Upper lobe of right lung (tissue), 1 donor: ENCODE data around the gene PCNX2. TPM values are rescaled to one million over a fixed set of nuclear protein-coding genes. Genes with fewer than 3 reads are reported as not detected.

Source experiments
- ATAC-seq: fragments of 200-7000 bp; cut with Tn5 transposase; one replicate; pipeline ENCODE4 v1.9.1; 2020; ENCODE audit warnings: mild to moderate bottlenecking, moderate library complexity
- DNase-seq: peaks from one replicate; pipeline ENCODE4 v3.0.0-alpha.2; 2020
- H3K27ac ChIP-seq: fragments of 200-600 bp; one replicate; pipeline ENCODE4 v1.8.0; 2022
- H3K27me3 ChIP-seq: fragments of 200-600 bp; one replicate; pipeline ENCODE4 v1.8.0; 2022; ENCODE audit warnings: mild to moderate bottlenecking
- H3K36me3 ChIP-seq: fragments of 200-600 bp; one replicate; pipeline ENCODE4 v1.8.0; 2022
- H3K4me1 ChIP-seq: fragments of 200-600 bp; one replicate; pipeline ENCODE4 v1.8.0; 2022
- H3K4me3 ChIP-seq: fragments of 200-600 bp; one replicate; pipeline ENCODE4 v1.8.0; 2022; ENCODE audit warnings: mild to moderate bottlenecking
- H3K9me3 ChIP-seq: fragments of 200-600 bp; one replicate; pipeline ENCODE4 v1.8.0; 2022
- CTCF ChIP-seq: fragments of 200-600 bp; IDR thresholded peaks from one replicate; pipeline ENCODE4 v1.8.0; 2022; ENCODE audit warnings: antibody characterized with exemption
- intact Hi-C: fragments of 100-400 bp; cut with DNase I; formaldehyde crosslinking; loops from one replicate; pipeline ENCODE4 v1.11.0; 2022
- total RNA-seq: library from RNA; stranded (reverse); fragmentation: NEBNext Ultra II Directional; extraction: Animal tissue kit (Norgen Biotek cat#: 25700); gene quantifications from one replicate; pipeline ENCODE4 v1.2.1, GENCODE V29; 2021
- donor health status: DM: no; HTN: yes; CAD: no; lungs with severe emphysema.

The PCNX2 gene
- total RNA-seq, 1 donor from 2014 or later, result 6.8 TPM

DNA sequence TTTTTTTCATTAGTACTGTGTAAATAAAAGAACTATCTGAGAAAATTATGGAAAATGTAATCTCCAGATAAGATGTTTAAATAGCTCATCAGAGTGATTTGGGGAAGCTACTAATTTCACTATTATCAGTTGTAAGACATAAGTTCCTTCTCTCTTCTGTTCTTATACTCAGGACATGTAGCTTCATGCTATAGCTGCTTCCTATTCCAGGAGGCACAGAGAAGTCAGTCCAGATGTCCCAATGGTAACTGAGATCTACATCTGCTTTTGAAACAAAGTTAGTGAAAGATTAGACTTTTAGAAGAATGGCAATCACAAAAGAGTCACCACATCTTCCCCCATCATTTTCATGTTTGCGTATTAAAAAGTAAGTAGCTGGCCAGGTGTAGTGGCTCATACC lies 37.6 kb upstream of the PCNX2 start:
- intact Hi-C loops, result no loop called here
- H3K4me1 ChIP-seq, result peaks cover 6% of the 10 kb centered on the region
- no peak overlapping the region for H3K4me3 ChIP-seq
- no peak for TF ChIP-seq CTCF
- H3K9me3 ChIP-seq, result no peaks in the 10 kb centered on the region
- no peaks in the 10 kb centered on the region for H3K36me3 ChIP-seq
- DNase-seq (no peak), ATAC-seq (no peak)
- peaks cover 6% of the 10 kb centered on the region for H3K27me3 ChIP-seq
- H3K27ac ChIP-seq, result no peak overlapping the region

DNA sequence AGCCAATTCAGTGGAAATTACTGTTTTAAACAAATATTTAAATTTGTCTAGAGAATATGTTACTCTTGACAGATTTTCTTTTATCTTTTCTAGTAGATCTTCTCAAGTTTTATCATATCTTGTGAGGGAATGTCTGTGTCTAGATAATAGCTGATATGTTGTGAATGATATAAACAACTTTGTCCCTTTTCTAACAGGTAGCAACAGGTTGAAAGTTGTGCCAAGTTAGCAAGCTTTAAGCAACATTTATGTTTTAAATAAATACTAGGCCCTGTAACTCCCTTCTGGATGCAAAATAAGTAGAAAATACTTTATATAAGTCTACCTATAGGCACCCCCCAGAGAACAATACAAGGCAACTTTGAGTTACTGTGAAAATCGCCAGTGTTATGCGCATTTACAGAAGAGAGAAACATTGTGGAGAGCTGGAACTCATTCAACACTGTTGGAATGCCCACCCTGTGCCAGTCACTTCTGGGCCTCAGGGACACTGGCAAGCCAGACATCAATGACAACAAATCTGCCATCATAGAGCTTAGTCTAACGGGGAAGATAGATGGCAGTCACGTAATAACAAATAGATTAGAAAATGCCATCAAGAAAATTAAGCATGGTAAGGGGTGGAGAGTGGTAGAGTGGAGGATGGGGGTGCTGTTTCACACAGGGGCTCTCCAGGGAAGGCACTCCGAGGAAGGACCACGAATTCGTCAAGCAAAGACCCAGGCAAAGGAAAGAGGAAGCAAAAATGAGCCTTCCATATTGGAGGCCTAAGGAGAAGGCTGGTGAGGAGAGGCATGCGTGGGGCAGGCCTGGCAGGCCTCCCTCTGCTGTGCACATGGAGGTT lies 36.4 kb upstream of the PCNX2 start:
- Histone ChIP-seq H3K27me3 (peaks cover 6% of the 10 kb centered on the region), H3K9me3 (no peaks in the 10 kb centered on the region), H3K4me1 (peaks cover 6% of the 10 kb centered on the region), H3K27ac (no peak overlapping the region), H3K36me3 (no peaks in the 10 kb centered on the region), H3K4me3 (no peak overlapping the region)
- TF ChIP-seq CTCF, result no peak
- ATAC-seq (no peak), DNase-seq (no peak)
- intact Hi-C loops, result no loop called here

DNA sequence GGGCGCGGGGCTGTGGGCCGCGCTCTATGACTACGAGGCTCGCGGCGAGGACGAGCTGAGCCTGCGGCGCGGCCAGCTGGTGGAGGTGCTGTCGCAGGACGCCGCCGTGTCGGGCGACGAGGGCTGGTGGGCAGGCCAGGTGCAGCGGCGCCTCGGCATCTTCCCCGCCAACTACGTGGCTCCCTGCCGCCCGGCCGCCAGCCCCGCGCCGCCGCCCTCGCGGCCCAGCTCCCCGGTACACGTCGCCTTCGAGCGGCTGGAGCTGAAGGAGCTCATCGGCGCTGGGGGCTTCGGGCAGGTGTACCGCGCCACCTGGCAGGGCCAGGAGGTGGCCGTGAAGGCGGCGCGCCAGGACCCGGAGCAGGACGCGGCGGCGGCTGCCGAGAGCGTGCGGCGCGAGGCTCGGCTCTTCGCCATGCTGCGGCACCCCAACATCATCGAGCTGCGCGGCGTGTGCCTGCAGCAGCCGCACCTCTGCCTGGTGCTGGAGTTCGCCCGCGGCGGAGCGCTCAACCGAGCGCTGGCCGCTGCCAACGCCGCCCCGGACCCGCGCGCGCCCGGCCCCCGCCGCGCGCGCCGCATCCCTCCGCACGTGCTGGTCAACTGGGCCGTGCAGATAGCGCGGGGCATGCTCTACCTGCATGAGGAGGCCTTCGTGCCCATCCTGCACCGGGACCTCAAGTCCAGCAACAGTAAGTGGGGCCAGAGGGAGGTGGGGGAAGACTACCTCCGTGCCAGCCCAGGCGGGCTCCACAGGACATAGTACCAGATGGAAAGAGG lies 32.8 kb upstream of the PCNX2 start:
- Histone ChIP-seq H3K36me3 (no peaks in the 10 kb centered on the region), H3K9me3 (no peaks in the 10 kb centered on the region), H3K27ac (peak overlapping the region; percentile 80), H3K4me3 (peak overlapping the region; percentile 63), H3K4me1 (peaks cover 6% of the 10 kb centered on the region), H3K27me3 (peaks cover 6% of the 10 kb centered on the region)
- intact Hi-C loops, result no loop called here
- no peak for TF ChIP-seq CTCF
- peak; percentile 46 for ATAC-seq
- peak; percentile 78 for DNase-seq

DNA sequence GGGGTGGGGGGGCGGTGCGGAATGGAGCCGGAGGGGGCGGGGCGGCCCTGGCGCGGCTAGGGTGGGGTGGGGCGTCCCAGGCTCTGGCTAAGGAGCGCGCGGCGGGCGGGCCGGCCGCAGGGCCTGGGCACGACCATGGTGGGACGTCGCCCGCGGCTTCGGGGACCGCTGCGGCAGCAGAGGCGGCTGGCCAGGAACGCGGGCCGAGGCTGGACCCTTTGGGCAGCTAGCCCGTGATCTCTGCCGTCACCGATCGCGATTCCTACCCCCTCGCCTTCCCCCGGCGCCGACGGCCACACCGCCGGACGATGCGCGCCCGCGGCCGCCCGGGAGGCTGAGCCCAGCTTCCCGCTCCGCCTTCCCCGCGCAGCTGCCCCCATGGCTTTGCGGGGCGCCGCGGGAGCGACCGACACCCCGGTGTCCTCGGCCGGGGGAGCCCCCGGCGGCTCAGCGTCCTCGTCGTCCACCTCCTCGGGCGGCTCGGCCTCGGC lies 32.2 kb upstream of the PCNX2 start, which contains the start of gene MAP3K21:
Gene MAP3K21 (plus strand): TSS at position 74 of the 491 bp plus-strand sequence. CDS start 305 bp downstream, at position 379.
- intact Hi-C loops, result no loop called here
- Histone ChIP-seq H3K36me3 (no peaks in the 10 kb centered on the region), H3K9me3 (no peaks in the 10 kb centered on the region), H3K4me3 (peak within 1 kb of the TSS; percentile 63), H3K27me3 (peaks cover 6% of the 10 kb centered on the region), H3K4me1 (peaks cover 6% of the 10 kb centered on the region), H3K27ac (peak within 1 kb of the TSS; percentile 80)
- DNase-seq (no peak), ATAC-seq (peak; percentile 85)
- TF ChIP-seq CTCF, result no peak

- peak overlapping the region; percentile 63 for H3K4me3 ChIP-seq
- no peaks in the 10 kb centered on the region for H3K9me3 ChIP-seq
- no peak for TF ChIP-seq CTCF
- intact Hi-C loops, result no loop called here
- no peak overlapping the region for H3K27ac ChIP-seq
- peaks cover 6% of the 10 kb centered on the region for H3K4me1 ChIP-seq
- H3K27me3 ChIP-seq, result peaks cover 6% of the 10 kb centered on the region
- peak; percentile 96 for ATAC-seq
- DNase-seq, result peak; percentile 99
- H3K36me3 ChIP-seq, result no peaks in the 10 kb centered on the region
Measured at GRCh38 chr1:233326811-233327650, 31.5 kb upstream of the PCNX2 start.
